Type B pancreatic cell (in vitro differentiated cells): ENCODE data around the gene GATAD2B. TPM values are rescaled to one million over a fixed set of nuclear protein-coding genes. Genes with fewer than 3 reads are reported as not detected.
A peak's percentile ranks its signal among the peaks of the same experiment; 100 is the strongest.

Source experiments
- DNase-seq: peaks from one replicate; pipeline ENCODE4 v3.0.0; 2021; ENCODE audit warnings: mixed read lengths; ENCODE audit not compliant: unreplicated experiment; ENCODE audit errors: extremely low spot score
- H3K27ac Mint-ChIP-seq: 2 replicates; pipeline ENCODE4 v1.8.0; 2021; ENCODE audit warnings: mild to moderate bottlenecking, mixed read lengths
- H3K27me3 Mint-ChIP-seq: 2 replicates; pipeline ENCODE4 v1.8.0; 2021; ENCODE audit warnings: mixed read lengths
- H3K36me3 Mint-ChIP-seq: 2 replicates; pipeline ENCODE4 v1.8.0; 2021; ENCODE audit warnings: mixed read lengths
- H3K4me1 Mint-ChIP-seq: one replicate; pipeline ENCODE4 v1.8.0; 2021; ENCODE audit warnings: mixed read lengths; ENCODE audit not compliant: unreplicated experiment
- H3K4me3 Mint-ChIP-seq: 2 replicates; pipeline ENCODE4 v1.8.0; 2021; ENCODE audit warnings: mild to moderate bottlenecking, mixed read lengths
- H3K9me3 Mint-ChIP-seq: 2 replicates; pipeline ENCODE4 v1.8.0; 2021; ENCODE audit warnings: mixed read lengths
- CTCF ChIP-seq: fragments of 200-600 bp; sonication (generic); conservative IDR thresholded peaks from 2 replicates; pipeline ENCODE4 v1.5.0; 2021; ENCODE audit warnings: antibody characterized with exemption, mild to moderate bottlenecking
- total RNA-seq: library from RNA; stranded (reverse); gene quantifications from 2 replicates; pipeline ENCODE4 v1.2.1, GENCODE V29; 2021; ENCODE audit warnings: low replicate concordance

GATAD2B gene
- total RNA-seq, 1 donor from 2014 or later: 51.4 TPM

DNA sequence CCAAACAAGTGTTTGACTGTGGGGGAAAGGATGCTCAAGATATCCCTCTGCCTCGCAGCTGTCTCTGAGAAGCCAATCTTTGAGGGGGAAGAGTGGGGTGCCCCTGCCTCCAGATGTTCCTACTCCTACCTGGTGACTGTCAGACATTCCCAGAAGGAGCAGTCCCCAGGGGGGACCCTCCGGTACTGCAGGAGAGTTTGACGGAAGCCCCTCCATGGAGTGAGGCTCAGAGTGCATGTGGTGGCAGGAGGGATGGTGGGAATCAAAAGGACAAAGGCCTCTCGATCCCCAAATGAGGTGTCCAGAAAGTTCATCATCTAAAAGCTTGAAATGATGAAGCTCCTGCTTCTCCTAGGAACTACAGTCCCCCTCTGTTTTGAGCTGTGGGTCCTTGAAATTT lies 142.2 kb downstream of the GATAD2B start:
- Mint-ChIP-seq H3K4me1 (peaks cover 17% of the 10 kb centered on the region), H3K9me3 (no peaks in the 10 kb centered on the region), H3K27ac (no peak overlapping the region), H3K4me3 (no peak overlapping the region), H3K27me3 (no peaks in the 10 kb centered on the region), H3K36me3 (no peaks in the 10 kb centered on the region)
- no peak for DNase-seq
- no peak for TF ChIP-seq CTCF

GRCh38 chr1:153779781-153780541 lies 142.8 kb downstream of the GATAD2B start:
- Mint-ChIP-seq H3K4me3 (peak overlapping the region; percentile 30), H3K9me3 (no peaks in the 10 kb centered on the region), H3K4me1 (peaks cover 17% of the 10 kb centered on the region), H3K27ac (peak overlapping the region; percentile 29), H3K36me3 (no peaks in the 10 kb centered on the region), H3K27me3 (no peaks in the 10 kb centered on the region)
- TF ChIP-seq CTCF: no peak
- no peak for DNase-seq

DNA sequence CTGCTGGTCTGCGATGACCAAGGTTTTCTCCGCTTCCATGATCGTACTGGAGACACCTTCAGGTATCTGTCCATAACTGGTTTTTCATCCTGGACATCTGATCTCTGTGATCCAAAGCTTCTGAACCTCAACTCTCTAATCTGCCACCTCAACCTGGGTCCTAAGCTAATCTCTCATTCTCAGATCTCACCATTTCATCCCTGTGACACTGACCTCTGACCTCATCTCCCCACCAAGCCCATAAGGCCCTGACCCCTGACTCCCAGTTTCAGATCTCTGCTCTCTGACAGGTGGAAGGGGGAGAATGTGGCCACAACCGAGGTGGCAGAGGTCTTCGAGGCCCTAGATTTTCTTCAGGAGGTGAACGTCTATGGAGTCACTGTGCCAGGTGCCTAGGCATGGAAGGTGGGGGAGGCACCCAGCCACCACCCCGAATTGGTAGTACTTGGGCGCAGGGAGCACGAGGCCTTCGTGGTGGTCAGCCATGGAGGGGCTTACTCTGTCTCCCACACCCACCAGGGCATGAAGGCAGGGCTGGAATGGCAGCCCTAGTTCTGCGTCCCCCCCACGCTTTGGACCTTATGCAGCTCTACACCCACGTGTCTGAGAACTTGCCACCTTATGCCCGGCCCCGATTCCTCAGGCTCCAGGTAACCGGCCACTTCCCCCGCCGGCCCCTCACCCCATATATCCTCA lies 143.8 kb downstream of the GATAD2B start:
- no peak for TF ChIP-seq CTCF
- Mint-ChIP-seq H3K4me1 (peaks cover 20% of the 10 kb centered on the region), H3K27ac (no peak overlapping the region), H3K9me3 (no peaks in the 10 kb centered on the region), H3K4me3 (peak overlapping the region; percentile 61), H3K36me3 (no peaks in the 10 kb centered on the region), H3K27me3 (no peaks in the 10 kb centered on the region)
- DNase-seq: no peak

- peaks cover 15% of the 10 kb centered on the region for H3K4me1 Mint-ChIP-seq
- H3K4me3 Mint-ChIP-seq: peak overlapping the region; percentile 61
- no peaks in the 10 kb centered on the region for H3K9me3 Mint-ChIP-seq
- H3K27me3 Mint-ChIP-seq: no peaks in the 10 kb centered on the region
- no peak for DNase-seq
- no peak overlapping the region for H3K27ac Mint-ChIP-seq
- TF ChIP-seq CTCF: no peak
- H3K36me3 Mint-ChIP-seq: no peaks in the 10 kb centered on the region
Observed at GRCh38 chr1:153778051-153778823, 144.5 kb downstream of the GATAD2B start.

- DNase-seq: no peak
- H3K27ac Mint-ChIP-seq: no peak overlapping the region
- H3K27me3 Mint-ChIP-seq: no peaks in the 10 kb centered on the region
- no peak for TF ChIP-seq CTCF
- peaks cover 13% of the 10 kb centered on the region for H3K4me1 Mint-ChIP-seq
- no peaks in the 10 kb centered on the region for H3K36me3 Mint-ChIP-seq
- peak overlapping the region; percentile 52 for H3K4me3 Mint-ChIP-seq
- no peaks in the 10 kb centered on the region for H3K9me3 Mint-ChIP-seq
Observed at GRCh38 chr1:153777648-153778047, 145.1 kb downstream of the GATAD2B start.
